Measurements from ENCODE around the gene DSC3. TPM values are rescaled to one million over a fixed set of nuclear protein-coding genes. Genes with fewer than 3 reads are reported as not detected.
"Not testable (repeated sequence)": the region's sequence is repeated elsewhere in the genome, so short reads cannot be mapped to it uniquely, and the experiment has no call there.

The DSC3 gene
- total RNA-seq, 1 donor from 2014 or later: 0.16 TPM

GRCh38 chr18:31030574-31031278 lies 11.8 kb downstream of the DSC3 start:
- Mint-ChIP-seq H3K9me3 (no peaks in the 10 kb centered on the region), H3K4me1 (no peaks in the 10 kb centered on the region), H3K27ac (ENCODE audit: unreplicated experiment) (no peak overlapping the region), H3K4me3 (no peak overlapping the region), H3K27me3 (ENCODE audit: low read depth) (peaks cover 23% of the 10 kb centered on the region), H3K36me3 (ENCODE audit: low read depth) (no peaks in the 10 kb centered on the region)
- TF ChIP-seq, protein P1, sequence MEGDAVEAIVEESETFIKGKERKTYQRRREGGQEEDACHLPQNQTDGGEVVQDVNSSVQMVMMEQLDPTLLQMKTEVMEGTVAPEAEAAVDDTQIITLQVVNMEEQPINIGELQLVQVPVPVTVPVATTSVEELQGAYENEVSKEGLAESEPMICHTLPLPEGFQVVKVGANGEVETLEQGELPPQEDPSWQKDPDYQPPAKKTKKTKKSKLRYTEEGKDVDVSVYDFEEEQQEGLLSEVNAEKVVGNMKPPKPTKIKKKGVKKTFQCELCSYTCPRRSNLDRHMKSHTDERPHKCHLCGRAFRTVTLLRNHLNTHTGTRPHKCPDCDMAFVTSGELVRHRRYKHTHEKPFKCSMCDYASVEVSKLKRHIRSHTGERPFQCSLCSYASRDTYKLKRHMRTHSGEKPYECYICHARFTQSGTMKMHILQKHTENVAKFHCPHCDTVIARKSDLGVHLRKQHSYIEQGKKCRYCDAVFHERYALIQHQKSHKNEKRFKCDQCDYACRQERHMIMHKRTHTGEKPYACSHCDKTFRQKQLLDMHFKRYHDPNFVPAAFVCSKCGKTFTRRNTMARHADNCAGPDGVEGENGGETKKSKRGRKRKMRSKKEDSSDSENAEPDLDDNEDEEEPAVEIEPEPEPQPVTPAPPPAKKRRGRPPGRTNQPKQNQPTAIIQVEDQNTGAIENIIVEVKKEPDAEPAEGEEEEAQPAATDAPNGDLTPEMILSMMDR (conservative IDR thresholded peaks at IDR 0.05): no peak
- no peak for DNase-seq (ENCODE audit: low read depth, low spot score)

GRCh38 chr18:31015715-31016434 lies 26.7 kb downstream of the DSC3 start:
- Mint-ChIP-seq H3K4me3 (no peak overlapping the region), H3K36me3 (ENCODE audit: low read depth) (no peaks in the 10 kb centered on the region), H3K27ac (ENCODE audit: unreplicated experiment) (no peak overlapping the region), H3K9me3 (no peaks in the 10 kb centered on the region), H3K27me3 (ENCODE audit: low read depth) (no peaks in the 10 kb centered on the region), H3K4me1 (no peaks in the 10 kb centered on the region)
- TF ChIP-seq, protein P1 (conservative IDR thresholded peaks at IDR 0.05): no peak
- DNase-seq (ENCODE audit: low read depth, low spot score): no peak

GRCh38 chr18:31011455-31011854 lies 31.1 kb downstream of the DSC3 start:
- H3K4me3 Mint-ChIP-seq; DNase-seq (ENCODE audit: low read depth, low spot score); H3K27me3 Mint-ChIP-seq (ENCODE audit: low read depth); H3K9me3 Mint-ChIP-seq; H3K4me1 Mint-ChIP-seq; H3K36me3 Mint-ChIP-seq (ENCODE audit: low read depth); H3K27ac Mint-ChIP-seq (ENCODE audit: unreplicated experiment): not testable (repeated sequence)

DNA sequence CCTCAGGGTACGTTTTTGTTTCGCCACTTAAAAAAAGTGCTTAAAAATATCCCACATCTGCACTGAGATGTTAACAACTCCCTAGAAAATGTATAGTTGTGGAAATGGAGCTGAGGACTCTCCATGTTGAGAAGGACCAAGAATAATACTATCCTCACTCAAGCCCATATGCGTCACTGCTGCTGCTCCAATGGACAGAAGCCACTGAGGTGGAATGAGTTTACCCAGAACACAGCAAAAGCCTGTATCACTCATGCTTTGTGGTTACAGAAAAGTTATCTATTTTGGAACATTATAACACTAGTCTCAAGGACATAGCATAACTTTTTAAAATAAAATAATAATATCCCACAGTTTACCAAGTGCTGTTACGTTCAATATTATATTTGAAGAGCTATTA lies 31.9 kb downstream of the DSC3 start:
- Mint-ChIP-seq H3K27me3 (ENCODE audit: low read depth) (no peaks in the 10 kb centered on the region), H3K4me1 (no peaks in the 10 kb centered on the region), H3K27ac (ENCODE audit: unreplicated experiment) (no peak overlapping the region), H3K36me3 (ENCODE audit: low read depth) (no peaks in the 10 kb centered on the region), H3K9me3 (no peaks in the 10 kb centered on the region), H3K4me3 (no peak overlapping the region)
- TF ChIP-seq, protein P1 (conservative IDR thresholded peaks at IDR 0.05): no peak
- no peak for DNase-seq (ENCODE audit: low read depth, low spot score)

DNA sequence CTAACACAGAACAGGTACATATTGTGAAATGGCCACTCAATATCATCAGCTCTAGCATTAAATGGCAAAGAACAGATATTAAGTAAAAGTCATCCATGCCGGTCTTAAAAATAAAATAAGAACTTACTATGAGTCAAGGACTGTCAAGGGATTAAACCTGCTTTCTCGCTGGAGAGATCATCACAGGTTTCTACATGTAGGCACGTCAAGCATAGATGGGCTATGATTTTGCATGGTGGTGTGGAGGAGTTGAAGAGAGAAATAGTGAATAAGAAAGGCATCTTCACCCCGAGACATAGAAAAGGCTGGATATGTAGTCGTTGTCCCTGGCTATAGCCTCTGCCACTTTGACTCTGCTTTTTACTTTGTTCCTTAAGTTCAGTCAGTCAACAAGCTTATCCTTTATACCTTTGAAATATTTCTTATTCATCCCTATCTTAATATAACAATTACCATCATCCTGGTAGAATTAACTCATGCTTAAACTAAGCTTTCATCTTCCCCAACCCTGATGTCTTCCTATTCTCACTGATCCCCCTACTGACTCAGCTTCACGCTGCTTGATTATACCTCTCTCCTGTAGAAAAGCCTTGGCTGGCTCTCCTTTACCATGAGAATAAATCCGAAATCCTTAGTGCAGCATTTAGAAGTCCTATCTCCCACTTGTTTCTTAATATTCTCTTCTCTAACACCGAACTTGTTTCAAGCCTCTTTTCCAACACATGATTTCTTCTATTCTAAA lies 42.5 kb downstream of the DSC3 start:
- Mint-ChIP-seq H3K4me1 (no peaks in the 10 kb centered on the region), H3K27ac (ENCODE audit: unreplicated experiment) (no peak overlapping the region), H3K27me3 (ENCODE audit: low read depth) (peaks cover 5% of the 10 kb centered on the region), H3K4me3 (no peak overlapping the region), H3K36me3 (ENCODE audit: low read depth) (no peaks in the 10 kb centered on the region), H3K9me3 (no peaks in the 10 kb centered on the region)
- TF ChIP-seq, protein P1 (conservative IDR thresholded peaks at IDR 0.05): no peak
- DNase-seq (ENCODE audit: low read depth, low spot score): no peak

Data from neural crest cell (in vitro differentiated cells).